A673 (cell line): ENCODE results near the gene RELCH.

Source experiments
- CTCF ChIP-seq: fragments of 300-800, 200-600 bp; sonication (generic); conservative IDR thresholded peaks from 2 replicates; pipeline ENCODE4 v1.5.1; 2017; ENCODE audit warnings: low read depth, mild to moderate bottlenecking, antibody characterized with exemption, low read length, moderate library complexity, mixed read lengths
- EZH2 ChIP-seq: fragments of 200-600 bp; sonication (generic); IDR thresholded peaks from 2 replicates; pipeline ENCODE4 v1.6.1; 2017; ENCODE audit warnings: borderline replicate concordance, low read depth, mild to moderate bottlenecking, mixed read lengths, antibody characterized with exemption, low read length; ENCODE audit not compliant: poor library complexity, severe bottlenecking

DNA sequence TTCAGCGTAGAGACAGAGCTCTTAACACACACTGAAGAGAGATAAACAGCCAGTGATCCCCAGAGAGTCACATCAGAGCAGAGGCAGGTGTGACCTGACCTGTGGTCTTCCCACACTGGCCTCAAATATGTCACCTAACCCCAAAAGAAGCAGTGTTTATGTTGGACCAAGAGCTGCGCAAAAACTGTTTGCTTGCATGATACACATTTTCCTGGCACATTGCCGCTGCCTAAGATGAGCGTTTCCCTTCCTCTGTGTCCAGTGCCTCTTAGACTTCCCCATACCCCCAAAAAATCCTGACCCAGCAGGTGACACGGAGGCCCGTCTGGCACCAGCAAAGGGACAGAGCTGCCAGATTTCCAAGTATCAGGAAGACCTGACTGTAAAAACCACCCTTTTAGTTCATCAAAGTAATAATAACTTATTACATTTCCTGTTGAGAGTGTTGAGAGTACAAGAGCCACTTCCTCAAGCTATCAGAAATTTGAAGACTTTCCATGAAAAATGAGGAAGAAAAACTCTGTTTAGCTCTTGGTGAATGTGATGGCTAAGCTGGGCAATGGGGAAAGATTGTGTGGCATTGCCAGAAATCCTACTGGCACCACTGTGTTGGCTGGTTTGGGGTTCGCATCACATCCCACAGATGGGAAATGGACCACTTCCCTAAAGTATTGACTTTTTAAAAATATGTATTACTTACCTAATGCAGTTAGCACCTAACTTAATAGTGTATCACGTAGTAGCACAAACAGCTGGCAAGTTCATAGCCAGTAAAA lies 144.7 kb downstream of the RELCH start:
- TF ChIP-seq CTCF (no peak), EZH2 (no peak)
